Endothelial cell of umbilical vein (primary cell): Measurements from ENCODE around the gene ATCAY. TPM values are rescaled to one million over a fixed set of nuclear protein-coding genes. Genes with fewer than 3 reads are reported as not detected.

Source experiments
- BruUV-seq: library from RNA; stranded (reverse); fragments of 400-500 nt; replicated peaks from 2 replicates; lab custom pipeline; 2021; lab: Mats Ljungman, UMichigan
- CTCF ChIA-PET: fragments of 300-600, 350-600 bp; sonication (Branson Sonifier 250); formaldehyde crosslinking; loops from one replicate; lab custom pipeline; 2021; ENCODE audit warnings: antibody characterized with exemption, inconsistent platforms; lab: Charles Lee
- POLR2A ChIA-PET: fragments of 300-600, 350-600 bp; sonication (Branson Sonifier 250); formaldehyde crosslinking; loops from one replicate; lab custom pipeline; 2021; ENCODE audit warnings: antibody characterized with exemption, inconsistent platforms; lab: Charles Lee
- DNase-seq: peaks from one replicate; pipeline ENCODE4 v3.0.0-alpha.2; 2011; ENCODE audit warnings: low read depth, low spot score
- FAIRE-seq: peaks from 2 replicates; lab custom pipeline; 2011; peaks lifted over from hg19 to GRCh38; lab: Jason Lieb, UNC
- H2AFZ ChIP-seq: 2 replicates; pipeline ENCODE4 v1.6.0; 2012; ENCODE audit warnings: low read depth, low read length, control low read depth, inconsistent platforms
- H3K27ac ChIP-seq: 2 replicates; pipeline ENCODE4 v1.5.1; 2011; ENCODE audit warnings: low read depth, mild to moderate bottlenecking, control low read depth, low read length, moderate library complexity; ENCODE audit not compliant: insufficient read depth
- H3K27me3 ChIP-seq, 2 experiments: 2 replicates each; pipeline versions ENCODE4 v1.6.0 to v1.6.1; 2011; ENCODE audit warnings: low read length in 2 of 2, mixed read lengths in 1 of 2; ENCODE audit not compliant: control insufficient read depth in 2 of 2, insufficient read depth in 2 of 2
- H3K36me3 ChIP-seq, 2 experiments: 2 replicates in 1 of 2; 3 replicates in 1 of 2; pipeline ENCODE4 v1.5.1; 2011; ENCODE audit warnings: low read length in 2 of 2, mild to moderate bottlenecking in 1 of 2, moderate library complexity in 1 of 2; ENCODE audit not compliant: control insufficient read depth in 2 of 2, insufficient read depth in 2 of 2; ENCODE audit errors: extremely low read depth in 1 of 2
- H3K4me1 ChIP-seq: 3 replicates; pipeline ENCODE4 v1.5.1; 2011; ENCODE audit warnings: mild to moderate bottlenecking, low read length; ENCODE audit not compliant: control insufficient read depth, insufficient read depth; ENCODE audit errors: extremely low read depth
- H3K4me2 ChIP-seq: 2 replicates; pipeline ENCODE4 v1.6.1; 2011; ENCODE audit warnings: low read length, control low read depth, mixed read lengths; ENCODE audit not compliant: insufficient read depth
- H3K4me3 ChIP-seq, 3 experiments: fragments of 200-600 bp in 1 of 3; sonication (generic), shearing (Covaris generic) in 1 of 3; replicated peaks in 1 of 3; 2 replicates each; pipeline ENCODE4 v1.5.1; 2011 to 2016; ENCODE audit warnings: control low read depth in 3 of 3, low read length in 3 of 3, mild to moderate bottlenecking in 2 of 3, inconsistent platforms in 1 of 3, low read depth in 1 of 3, moderate library complexity in 1 of 3; ENCODE audit not compliant: insufficient read depth in 1 of 3
- H3K79me2 ChIP-seq: 2 replicates; pipeline ENCODE4 v1.6.0; 2012; ENCODE audit warnings: low read length, inconsistent platforms; ENCODE audit not compliant: control insufficient read depth, insufficient read depth
- H3K9ac ChIP-seq: replicated peaks from 2 replicates; pipeline ENCODE3; 2011; ENCODE audit warnings: low read length, control low read depth; ENCODE audit not compliant: insufficient read depth; ENCODE audit errors: extremely low read depth
- H3K9me1 ChIP-seq: replicated peaks from 3 replicates; pipeline ENCODE4 v1.6.0; 2011; ENCODE audit warnings: mild to moderate bottlenecking, low read length; ENCODE audit not compliant: control insufficient read depth, insufficient read depth; ENCODE audit errors: extremely low read depth
- H3K9me3 ChIP-seq: replicated peaks from 2 replicates; pipeline ENCODE4 v1.5.1; 2012; ENCODE audit warnings: low read length, inconsistent platforms; ENCODE audit not compliant: control insufficient read depth, insufficient read depth
- H4K20me1 ChIP-seq: replicated peaks from 2 replicates; pipeline ENCODE3; 2011; ENCODE audit warnings: mild to moderate bottlenecking, low read length; ENCODE audit not compliant: control insufficient read depth, insufficient read depth; ENCODE audit errors: extremely low read depth
- EZH2 ChIP-seq: IDR thresholded peaks from 2 replicates; pipeline ENCODE4 v1.6.1; 2012; ENCODE audit warnings: borderline replicate concordance, low read depth, mild to moderate bottlenecking, moderate library complexity, low read length, inconsistent platforms; ENCODE audit not compliant: severe bottlenecking
- FOS ChIP-seq: IDR thresholded peaks from 2 replicates; pipeline ENCODE4 v1.6.1; 2011; ENCODE audit warnings: mild to moderate bottlenecking, low read length, moderate library complexity, borderline replicate concordance; ENCODE audit not compliant: insufficient read depth
- GATA2 ChIP-seq: IDR thresholded peaks from 2 replicates; pipeline ENCODE4 v1.7.0; 2011; ENCODE audit warnings: low read depth, mild to moderate bottlenecking, moderate library complexity, mixed read lengths, low read length; ENCODE audit not compliant: insufficient read length, insufficient read depth
- JUN ChIP-seq: IDR thresholded peaks from 2 replicates; pipeline ENCODE4 v1.6.1; 2011; ENCODE audit warnings: borderline replicate concordance, low read depth; ENCODE audit not compliant: insufficient read length, insufficient read depth
- MYC ChIP-seq: IDR thresholded peaks from one replicate; pipeline ENCODE4 v1.6.1; 2011; ENCODE audit warnings: mild to moderate bottlenecking, low read depth, low read length
- POLR2A ChIP-seq: IDR thresholded peaks from 2 replicates; pipeline ENCODE4 v1.6.1; 2012; ENCODE audit warnings: low read depth, mild to moderate bottlenecking, control low read depth, low read length
- POLR2AphosphoS5 ChIP-seq: IDR thresholded peaks from 2 replicates; pipeline ENCODE4 v1.6.1; 2012; ENCODE audit warnings: low read depth, mild to moderate bottlenecking, control low read depth, low read length, moderate library complexity; ENCODE audit not compliant: insufficient read depth
- dilution Hi-C: fragments of 300-500 bp; cut with MboI; formaldehyde crosslinking; loops from one replicate; pipeline ENCODE4 v1.15.0; 2019; ENCODE audit warnings: low sequenced_read_pairs; ENCODE audit not compliant: extremely low pct_ligation_motif_present
- intact Hi-C: fragments of 100-400 bp; cut with micrococcal nuclease; formaldehyde crosslinking; loops from one replicate; pipeline ENCODE4 v1.10.0; 2022
- polyA plus RNA-seq, 4 experiments: library from polyadenylated mRNA; depleted of rRNA in 3 of 4; stranded (reverse) in 3 of 4; unstranded in 1 of 4; fragments of >200 nt; gene quantifications; 2 replicates each; pipeline versions ENCODE4 v1.2.1 to v1.2.3, GENCODE V29; 2011 to 2012; ENCODE audit warnings: missing spikeins in 1 of 4
- total RNA-seq: library from RNA; stranded (reverse); gene quantifications from 2 replicates; pipeline ENCODE4 v1.2.3, GENCODE V29; 2021
- TF ChIP-seq, protein P1 (sequence below), 2 donors: IDR thresholded peaks; 1 replicate in 1 of 2; 2 replicates in 1 of 2; pipeline ENCODE4 v1.5.1; 2011; ENCODE audit warnings: low read length in 2 of 2, mild to moderate bottlenecking in 2 of 2, moderate library complexity in 2 of 2, control low read depth in 1 of 2, inconsistent platforms in 1 of 2, low read depth in 1 of 2; ENCODE audit not compliant: insufficient read depth in 1 of 2; ENCODE audit errors: extremely low read depth in 1 of 2
- TF ChIP-seq, protein P2 (sequence below): IDR thresholded peaks from 2 replicates; pipeline ENCODE4 v1.6.1; 2011; ENCODE audit not compliant: insufficient read depth, insufficient read length

The ATCAY gene
- total and polyA plus RNA-seq, 2 donors (not counting 3 experiments of a cell fraction or from before 2014, with no cell fraction given): 0.03 TPM; not detected in 1

DNA sequence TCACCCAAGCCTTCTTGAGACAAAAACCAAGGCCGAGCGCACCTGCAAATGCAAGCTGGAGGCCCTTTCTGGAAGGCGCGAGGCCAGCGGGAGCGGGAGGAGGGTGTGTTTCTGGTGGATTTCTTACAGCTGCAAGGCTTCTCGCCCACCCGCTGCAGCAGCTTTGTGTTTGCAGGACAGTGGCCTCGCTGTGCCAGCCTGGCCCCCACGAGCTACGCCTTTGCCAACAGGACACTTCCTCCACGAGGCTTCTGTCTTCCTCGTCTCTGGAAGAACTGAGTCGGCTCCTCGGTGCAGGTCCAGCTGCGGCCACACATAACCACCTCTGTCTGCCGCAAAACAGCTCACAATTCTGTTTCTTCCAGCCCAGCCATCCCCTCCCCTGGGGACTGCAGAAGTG, 10.1 kb downstream of the ATCAY start:
- intact Hi-C loops: no loop called here
- CTCF ChIA-PET: interaction anchor here (1.2 to 1.3 kb wide), 3 partner anchors 69 to 250 kb away, joined by 3 to 5 read pairs (median 3); no protein-coding TSS in a partner anchor
- no peak overlapping the region for H3K27ac ChIP-seq

More for the DNA sequence above, 10.1 kb downstream of the ATCAY start:
- BruUV-seq: no TSS peak
- H4K20me1 ChIP-seq: no peaks in the 10 kb centered on the region
- H3K9ac ChIP-seq: no peak overlapping the region
- dilution Hi-C loops: no loop called here
- TF ChIP-seq MYC: no peak
- TF ChIP-seq, protein P1, sequence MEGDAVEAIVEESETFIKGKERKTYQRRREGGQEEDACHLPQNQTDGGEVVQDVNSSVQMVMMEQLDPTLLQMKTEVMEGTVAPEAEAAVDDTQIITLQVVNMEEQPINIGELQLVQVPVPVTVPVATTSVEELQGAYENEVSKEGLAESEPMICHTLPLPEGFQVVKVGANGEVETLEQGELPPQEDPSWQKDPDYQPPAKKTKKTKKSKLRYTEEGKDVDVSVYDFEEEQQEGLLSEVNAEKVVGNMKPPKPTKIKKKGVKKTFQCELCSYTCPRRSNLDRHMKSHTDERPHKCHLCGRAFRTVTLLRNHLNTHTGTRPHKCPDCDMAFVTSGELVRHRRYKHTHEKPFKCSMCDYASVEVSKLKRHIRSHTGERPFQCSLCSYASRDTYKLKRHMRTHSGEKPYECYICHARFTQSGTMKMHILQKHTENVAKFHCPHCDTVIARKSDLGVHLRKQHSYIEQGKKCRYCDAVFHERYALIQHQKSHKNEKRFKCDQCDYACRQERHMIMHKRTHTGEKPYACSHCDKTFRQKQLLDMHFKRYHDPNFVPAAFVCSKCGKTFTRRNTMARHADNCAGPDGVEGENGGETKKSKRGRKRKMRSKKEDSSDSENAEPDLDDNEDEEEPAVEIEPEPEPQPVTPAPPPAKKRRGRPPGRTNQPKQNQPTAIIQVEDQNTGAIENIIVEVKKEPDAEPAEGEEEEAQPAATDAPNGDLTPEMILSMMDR (IDR thresholded peaks at IDR 0.05; ENCODE audit: extremely low read depth in 1 of 2, insufficient read depth in 1 of 2, low read depth in 1 of 2, low read length in 2 of 2): no peak
- TF ChIP-seq, protein P2, sequence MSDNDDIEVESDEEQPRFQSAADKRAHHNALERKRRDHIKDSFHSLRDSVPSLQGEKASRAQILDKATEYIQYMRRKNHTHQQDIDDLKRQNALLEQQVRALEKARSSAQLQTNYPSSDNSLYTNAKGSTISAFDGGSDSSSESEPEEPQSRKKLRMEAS: no peak
- no peak for TF ChIP-seq GATA2
- no peak for TF ChIP-seq POLR2AphosphoS5
- no peak for TF ChIP-seq FOS
- TF ChIP-seq JUN: no peak
- TF ChIP-seq POLR2A: no peak
- no peak for TF ChIP-seq EZH2
- H3K79me2 ChIP-seq: no peaks in the 10 kb centered on the region
- H3K4me3 ChIP-seq: no peak overlapping the region
- no peaks in the 10 kb centered on the region for H3K9me3 ChIP-seq
- no peaks in the 10 kb centered on the region for H3K27me3 ChIP-seq
- H3K4me1 ChIP-seq: no peaks in the 10 kb centered on the region
- POLR2A ChIA-PET: no interaction called here
- FAIRE-seq (no peak), DNase-seq (no peak)
- no peaks in the 10 kb centered on the region for H3K9me1 ChIP-seq
- no peaks in the 10 kb centered on the region for H3K36me3 ChIP-seq
- H2AFZ ChIP-seq: no peak overlapping the region
- no peak overlapping the region for H3K4me2 ChIP-seq
